Ovary (tissue), 3 donors: ENCODE results near the gene STUB1.

ENCODE experiments used
- EP300 ChIP-seq: sonication (generic); formaldehyde crosslinking; IDR thresholded peaks from one replicate; pipeline ENCODE4 v1.6.1; 2017; ENCODE audit warnings: antibody characterized with exemption
- TF ChIP-seq, protein P1 (sequence below), 3 donors: fragments of 450-650 bp in 2 of 3; fragments of 200-600 bp in 1 of 3; IDR thresholded peaks; one replicate each; pipeline versions ENCODE4 v1.5.1 to v1.8.0; 2016 to 2022; ENCODE audit warnings: antibody characterized with exemption in 3 of 3, mild to moderate bottlenecking in 1 of 3
- donor health status: DM: no; HTN: no; CAD: no.

DNA sequence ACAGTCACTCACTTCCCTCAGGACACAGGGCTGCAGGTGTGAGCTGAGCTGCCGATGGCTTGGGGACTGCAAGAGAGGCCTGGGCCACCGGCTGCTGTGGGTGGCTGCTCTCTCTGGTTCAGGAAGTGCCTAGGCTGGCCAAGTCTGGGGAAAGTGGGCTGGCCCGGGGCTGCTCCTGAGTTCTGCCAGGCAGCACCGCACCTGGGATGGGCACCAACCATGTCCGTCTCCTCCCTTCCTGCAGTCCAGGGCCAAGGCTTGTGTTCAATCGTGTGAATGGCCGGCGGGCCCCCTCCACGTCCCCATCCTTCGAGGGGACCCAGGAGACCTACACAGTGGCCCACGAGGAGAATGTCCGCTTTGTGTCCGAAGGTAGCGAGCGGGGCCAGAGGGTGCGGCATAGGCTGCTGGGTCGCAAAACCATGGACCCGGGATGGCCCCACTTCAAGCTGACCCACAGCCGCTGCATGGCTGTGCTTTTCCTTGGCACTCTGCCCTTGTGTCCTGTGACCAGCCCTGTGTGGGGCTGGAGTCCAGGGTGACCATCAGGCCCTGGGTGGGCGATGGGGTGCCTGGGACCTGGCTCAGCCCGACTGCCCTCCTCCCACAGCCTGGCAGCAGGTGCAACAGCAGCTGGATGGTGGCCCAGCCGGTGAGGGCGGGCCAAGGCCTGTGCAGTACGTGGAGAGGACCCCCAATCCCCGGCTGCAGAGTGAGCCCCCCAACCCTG is 32.9 kb upstream of the STUB1 start:
- TF ChIP-seq, protein P1, sequence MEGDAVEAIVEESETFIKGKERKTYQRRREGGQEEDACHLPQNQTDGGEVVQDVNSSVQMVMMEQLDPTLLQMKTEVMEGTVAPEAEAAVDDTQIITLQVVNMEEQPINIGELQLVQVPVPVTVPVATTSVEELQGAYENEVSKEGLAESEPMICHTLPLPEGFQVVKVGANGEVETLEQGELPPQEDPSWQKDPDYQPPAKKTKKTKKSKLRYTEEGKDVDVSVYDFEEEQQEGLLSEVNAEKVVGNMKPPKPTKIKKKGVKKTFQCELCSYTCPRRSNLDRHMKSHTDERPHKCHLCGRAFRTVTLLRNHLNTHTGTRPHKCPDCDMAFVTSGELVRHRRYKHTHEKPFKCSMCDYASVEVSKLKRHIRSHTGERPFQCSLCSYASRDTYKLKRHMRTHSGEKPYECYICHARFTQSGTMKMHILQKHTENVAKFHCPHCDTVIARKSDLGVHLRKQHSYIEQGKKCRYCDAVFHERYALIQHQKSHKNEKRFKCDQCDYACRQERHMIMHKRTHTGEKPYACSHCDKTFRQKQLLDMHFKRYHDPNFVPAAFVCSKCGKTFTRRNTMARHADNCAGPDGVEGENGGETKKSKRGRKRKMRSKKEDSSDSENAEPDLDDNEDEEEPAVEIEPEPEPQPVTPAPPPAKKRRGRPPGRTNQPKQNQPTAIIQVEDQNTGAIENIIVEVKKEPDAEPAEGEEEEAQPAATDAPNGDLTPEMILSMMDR (IDR thresholded peaks at IDR 0.05): no peak
- no peak for TF ChIP-seq EP300
